HG02852 (cell line): ENCODE results near the gene CD58.
"Not testable (repeated sequence)": the region's sequence is repeated elsewhere in the genome, so short reads cannot be mapped to it uniquely, and the experiment has no call there.

Experiments
- ATAC-seq: cut with Tn5 transposase; IDR thresholded peaks from one replicate; pipeline ENCODE4 v1.9.1; 2021; ENCODE audit warnings: mild to moderate bottlenecking, moderate library complexity; ENCODE audit not compliant: unreplicated experiment

CD58 gene

DNA sequence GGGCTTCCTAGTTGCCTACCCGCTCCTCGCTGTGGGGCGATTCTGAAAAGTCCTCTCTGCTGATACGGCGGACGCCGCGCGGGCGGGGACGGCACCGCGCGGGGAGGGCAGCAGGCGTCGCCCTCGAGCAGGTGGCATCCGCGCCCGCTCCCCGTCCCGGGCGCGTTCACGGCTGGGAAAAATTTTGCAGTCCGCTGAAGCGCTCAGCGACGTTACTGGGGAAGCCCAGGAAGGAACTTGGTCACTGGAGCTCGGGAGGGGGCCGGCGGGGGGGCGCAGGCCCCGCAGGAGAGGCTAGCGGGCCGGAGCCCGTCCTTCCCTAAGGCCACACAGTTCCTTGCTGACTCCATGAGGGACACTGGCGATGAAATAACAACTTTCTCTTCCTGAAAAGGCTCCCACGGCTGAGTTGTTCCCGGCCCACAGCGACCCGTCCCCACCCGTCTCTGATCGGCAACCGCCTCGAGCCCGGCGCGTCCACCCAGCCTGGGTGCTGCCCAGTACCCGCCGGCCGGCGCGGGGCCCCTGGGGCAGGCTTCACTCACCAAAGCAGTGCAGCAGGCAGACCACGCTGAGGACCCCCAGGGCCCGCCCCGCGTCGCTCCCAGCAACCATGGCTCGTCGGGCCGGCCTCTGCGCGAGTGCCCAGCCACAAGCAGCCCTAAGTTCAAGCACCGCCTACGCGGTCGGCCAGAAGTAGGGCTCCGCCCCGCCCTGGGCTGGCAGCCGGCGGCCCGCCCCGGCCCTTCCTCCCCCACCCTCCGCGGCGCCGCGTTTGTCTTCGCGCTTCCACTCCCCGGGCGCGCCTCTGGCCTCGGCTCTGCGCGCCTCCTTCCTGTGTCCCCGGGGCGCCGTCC lies at the start of gene CD58:
Gene CD58 (minus strand): TSS at position 669 of the 857 bp plus-strand sequence. CDS start 54 bp downstream, at position 615.
- ATAC-seq = peak; percentile 59

- not testable (repeated sequence) for ATAC-seq
These were observed 49.6 kb upstream of the CD58 start for GRCh38 chr1:116620392-116620791.

DNA sequence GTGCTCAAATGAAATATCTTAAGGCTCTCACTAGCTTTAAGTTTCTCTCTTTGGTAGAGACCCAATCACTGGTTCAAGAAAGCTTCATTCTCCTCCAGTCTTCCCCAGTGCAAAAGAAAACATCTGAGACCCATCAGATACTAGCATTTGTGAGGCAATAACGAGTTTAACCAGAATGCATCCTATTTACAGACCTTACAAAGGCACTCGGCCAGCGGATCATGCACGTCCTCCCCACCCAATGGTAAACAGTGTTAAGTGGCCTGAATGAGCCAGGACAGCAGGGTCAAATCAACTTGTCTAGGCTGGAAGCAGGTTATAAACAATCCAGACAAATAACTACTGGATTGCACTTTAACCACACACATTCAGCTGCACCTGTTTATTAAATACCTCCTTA lies 48.3 kb upstream of the CD58 start:
- not testable (repeated sequence) for ATAC-seq

GRCh38 chr1:116617808-116618207 lies 47.0 kb upstream of the CD58 start:
- ATAC-seq = not testable (repeated sequence)

DNA sequence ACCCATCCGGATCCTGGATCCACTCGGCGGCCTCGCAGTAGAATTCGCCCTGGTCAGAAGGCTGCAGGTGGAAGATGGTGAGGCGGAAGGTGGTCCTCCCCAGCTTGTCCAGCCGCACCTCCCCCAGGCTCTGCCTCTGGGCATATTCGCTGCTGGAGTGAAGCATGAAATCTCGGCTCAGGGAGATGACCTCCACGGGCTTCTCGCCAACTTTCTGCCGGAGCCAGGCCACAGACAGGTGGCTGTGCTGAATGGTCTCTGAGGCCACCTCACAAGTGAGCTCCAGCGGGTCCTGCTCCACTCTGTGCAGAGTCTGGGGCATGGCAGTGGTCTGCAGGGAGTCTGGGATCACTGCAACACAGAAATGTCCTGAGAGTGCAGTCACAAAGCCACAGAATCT lies 43.0 kb upstream of the CD58 start:
- ATAC-seq = not testable (repeated sequence)

DNA sequence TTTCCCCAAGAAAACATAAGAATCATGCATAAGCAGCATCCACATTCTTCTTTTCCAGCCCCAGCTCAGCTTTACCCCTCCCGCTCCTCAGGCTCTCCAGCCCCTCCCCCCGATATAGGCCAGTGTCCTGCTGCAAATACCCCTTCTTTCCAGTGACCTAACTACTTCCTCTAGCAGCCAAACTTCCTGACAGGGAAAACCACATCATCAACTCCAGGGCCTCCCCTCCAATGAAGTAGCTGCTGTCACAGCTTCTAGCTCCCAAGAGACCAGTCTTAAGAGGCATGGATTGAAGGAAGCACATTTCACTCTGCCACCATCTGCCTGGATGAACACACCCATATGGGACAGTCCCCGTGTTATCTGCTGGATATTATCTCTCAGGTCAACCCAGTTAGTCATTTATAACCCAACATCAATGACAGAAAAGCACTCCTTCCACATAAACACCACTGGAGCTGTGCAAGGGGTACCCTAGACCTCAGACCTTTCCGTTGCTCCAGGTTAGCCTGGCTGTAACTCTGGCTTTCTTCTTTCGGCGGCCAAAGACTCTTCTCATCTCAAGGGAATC lies 39.1 kb upstream of the CD58 start:
- ATAC-seq = not testable (repeated sequence)

DNA sequence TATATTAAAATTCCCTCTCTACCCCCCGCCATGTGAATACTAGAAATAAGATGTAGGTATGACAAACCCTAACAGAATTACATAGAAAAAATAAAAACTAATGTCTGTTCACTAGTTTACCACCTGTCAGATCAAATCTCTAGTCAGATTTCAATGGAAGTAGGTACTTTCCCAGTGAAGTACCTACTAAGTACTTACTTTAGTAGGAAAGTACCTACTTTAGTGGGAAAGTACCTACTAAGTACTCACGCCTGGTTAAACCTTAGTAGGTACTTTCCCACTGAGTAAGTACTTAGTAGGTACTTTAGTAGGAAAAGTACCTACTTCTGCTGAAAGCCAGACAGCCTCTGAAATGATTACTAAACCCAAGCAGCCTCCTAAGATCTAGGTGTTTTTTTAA lies 38.0 kb upstream of the CD58 start:
- ATAC-seq = not testable (repeated sequence)

DNA sequence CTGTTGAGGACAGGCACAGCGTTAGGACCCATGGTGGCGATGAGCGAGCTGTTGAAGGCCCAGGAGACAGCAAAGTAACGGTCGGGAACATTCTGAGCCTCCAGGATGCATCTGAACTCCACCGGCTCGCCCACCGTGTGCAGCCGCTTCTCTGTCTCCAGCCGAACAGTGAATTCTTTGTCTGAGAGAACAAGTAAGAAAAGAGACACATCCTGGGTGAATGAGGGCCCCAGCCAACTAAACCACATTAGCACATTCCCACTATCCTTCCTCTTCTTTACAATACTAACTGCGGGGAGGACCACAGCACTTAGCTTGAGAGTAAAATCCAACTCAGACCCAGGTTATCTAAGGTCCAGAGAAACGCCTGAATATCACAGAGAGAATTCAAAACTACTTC lies 37.3 kb upstream of the CD58 start:
- ATAC-seq = not testable (repeated sequence)

- not testable (repeated sequence) for ATAC-seq
These were observed 36.6 kb upstream of the CD58 start for GRCh38 chr1:116607463-116607862.

DNA sequence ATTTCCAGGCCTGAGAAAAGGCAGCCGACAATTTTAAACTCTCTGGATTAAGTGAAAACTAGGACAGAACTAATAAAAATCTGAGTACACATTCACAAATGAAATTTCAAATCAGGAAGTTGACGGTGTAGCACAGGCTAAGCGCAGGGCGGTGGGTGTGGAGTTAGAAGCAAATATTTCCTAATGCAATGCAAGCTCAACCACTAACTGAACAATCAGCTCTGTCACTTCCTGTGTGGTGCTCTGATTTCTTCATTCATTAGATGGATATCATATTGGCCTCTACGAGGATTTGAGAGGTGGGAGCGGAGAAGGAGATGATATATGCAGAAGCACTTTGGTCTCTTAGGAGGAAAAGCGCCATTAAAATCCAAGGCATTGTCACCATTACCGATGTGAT lies 35.2 kb upstream of the CD58 start:
- ATAC-seq = not testable (repeated sequence)

- ATAC-seq = no peak
These were observed 34.5 kb upstream of the CD58 start for GRCh38 chr1:116605315-116605714.

GRCh38 chr1:116604408-116604807 lies 33.6 kb upstream of the CD58 start:
- not testable (repeated sequence) for ATAC-seq

DNA sequence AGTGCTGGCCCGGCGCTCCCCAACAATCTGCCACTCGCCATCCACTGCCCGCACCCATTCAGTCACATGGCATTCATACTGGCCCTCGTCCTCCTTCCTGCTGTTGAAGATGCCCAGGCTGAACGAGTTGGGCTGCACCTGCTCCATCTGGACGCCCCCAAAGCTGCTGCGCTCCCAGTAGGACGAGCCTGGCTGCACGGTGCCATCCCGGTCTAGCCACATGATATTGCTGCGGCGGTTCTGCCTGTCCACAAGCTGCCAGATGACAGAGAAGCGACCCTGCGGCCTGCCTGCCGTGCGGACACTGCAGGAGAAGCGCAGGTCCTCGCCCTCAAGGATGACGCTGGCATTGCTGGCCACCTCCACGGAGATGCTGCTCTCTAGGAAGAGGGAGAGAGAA lies 32.8 kb upstream of the CD58 start:
- ATAC-seq = not testable (repeated sequence)

GRCh38 chr1:116599369-116599768 lies 28.5 kb upstream of the CD58 start:
- not testable (repeated sequence) for ATAC-seq

GRCh38 chr1:116598420-116599036 lies 27.7 kb upstream of the CD58 start:
- ATAC-seq = not testable (repeated sequence)

GRCh38 chr1:116597388-116597787 lies 26.6 kb upstream of the CD58 start:
- ATAC-seq = peak; percentile 71

- ATAC-seq = not testable (repeated sequence)
These were observed 26.0 kb upstream of the CD58 start for GRCh38 chr1:116596742-116597307.

DNA sequence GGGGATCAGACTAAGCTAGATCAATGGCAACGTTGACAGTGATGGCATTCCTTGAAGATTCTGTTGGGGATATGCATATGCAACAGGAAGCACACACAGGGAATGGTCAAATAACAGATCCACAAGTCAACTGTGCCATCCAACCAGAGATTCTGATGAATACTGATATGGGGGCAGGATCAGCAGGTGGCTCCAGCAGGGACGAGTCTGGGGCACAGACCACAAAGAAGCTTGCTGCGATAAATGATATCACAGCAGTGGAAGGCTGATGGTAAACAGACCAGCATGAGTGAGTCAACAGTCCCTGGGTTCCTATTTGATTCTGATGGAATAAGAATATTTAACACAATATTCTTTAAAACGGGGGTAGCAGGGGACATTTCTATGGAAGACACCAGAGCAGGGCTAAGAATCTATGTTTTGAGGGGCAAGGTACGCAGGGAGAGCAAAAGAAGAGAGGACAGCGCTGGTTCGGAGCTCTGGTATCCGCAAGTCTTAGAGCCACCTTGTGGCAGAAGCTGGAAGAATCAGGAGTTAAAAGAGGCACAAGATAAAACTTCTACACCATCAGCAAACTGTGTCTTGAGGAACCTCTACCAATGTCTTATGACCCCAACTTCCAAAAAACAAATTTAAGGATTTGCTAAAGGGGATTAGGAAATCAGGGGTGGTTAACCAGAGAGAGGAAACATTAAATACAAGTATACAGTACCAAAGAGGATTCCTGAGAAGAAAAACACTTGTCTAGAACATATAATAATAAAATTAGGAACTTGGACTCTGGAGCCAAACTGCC lies 25.3 kb upstream of the CD58 start:
- not testable (repeated sequence) for ATAC-seq

DNA sequence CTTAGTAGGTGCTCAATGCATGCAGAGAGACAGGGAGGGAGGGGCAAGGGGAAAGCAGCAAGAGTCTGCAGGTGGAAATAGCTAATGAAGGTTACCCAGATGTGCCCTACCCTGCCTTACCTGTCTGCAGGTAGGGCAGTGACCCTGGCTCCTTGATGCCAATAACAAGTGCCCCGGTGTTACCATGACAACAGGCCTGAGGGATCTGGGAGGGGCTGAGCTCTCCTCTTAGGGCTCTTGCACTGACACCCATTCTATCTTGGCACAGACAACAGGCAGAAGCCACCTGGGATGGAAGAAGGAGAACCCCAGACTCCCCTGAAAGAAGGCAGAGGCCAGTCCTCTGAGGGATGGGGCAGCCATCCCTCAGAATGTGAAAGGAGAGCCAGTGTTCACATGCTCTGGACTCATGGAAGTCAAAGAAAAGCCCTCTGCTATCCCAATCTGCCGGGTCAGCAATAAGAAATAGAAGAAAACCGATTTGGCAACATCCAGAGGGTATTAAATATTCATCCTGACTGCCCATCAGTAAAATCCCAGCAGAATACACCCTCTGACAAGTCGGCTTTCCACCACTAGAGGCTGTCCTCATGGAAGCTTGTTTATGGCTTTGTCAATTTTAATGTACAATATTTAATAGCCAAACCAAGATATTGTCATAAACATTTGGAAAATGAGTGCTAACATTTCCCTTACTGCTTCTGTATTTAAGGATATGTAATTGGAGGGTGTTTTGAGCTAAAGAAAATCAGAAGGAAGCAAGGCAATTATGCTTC lies 24.4 kb upstream of the CD58 start:
- ATAC-seq = not testable (repeated sequence)

DNA sequence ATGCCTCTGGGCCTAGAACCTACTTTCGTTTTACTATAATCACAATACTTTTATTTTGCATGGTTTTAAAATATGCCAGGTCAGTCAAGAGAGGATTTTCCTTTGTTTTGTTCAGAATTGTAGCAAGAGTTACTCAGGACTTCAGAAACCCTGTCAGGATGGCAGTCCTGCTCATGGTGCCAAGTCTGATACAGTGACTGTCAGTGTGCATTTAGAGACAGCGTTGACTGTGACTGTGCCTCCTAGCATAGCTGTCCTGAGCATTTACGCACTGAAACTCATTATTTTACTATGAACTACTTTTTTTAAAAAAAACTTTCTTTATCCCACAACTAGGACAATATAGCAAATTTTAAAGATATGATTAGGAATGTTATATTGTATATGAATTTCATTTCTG lies 23.2 kb upstream of the CD58 start:
- ATAC-seq = not testable (repeated sequence)
